SH-SY5Y (cell line): ENCODE results near the gene ITPKB.

ENCODE experiments used
- GATA2 ChIP-seq: IDR thresholded peaks from 2 replicates; pipeline ENCODE4 v1.6.1; 2011; ENCODE audit warnings: mild to moderate bottlenecking, low read depth, low read length
- GATA3 ChIP-seq: IDR thresholded peaks from 2 replicates; pipeline ENCODE4 v1.6.1; 2011; ENCODE audit warnings: low read depth, mild to moderate bottlenecking, low read length, moderate library complexity

The ITPKB gene

GRCh38 chr1:226596531-226597165 lies 142.4 kb downstream of the ITPKB start:
- no peak for TF ChIP-seq GATA3
- TF ChIP-seq GATA2: no peak

GRCh38 chr1:226593541-226593940 lies 145.5 kb downstream of the ITPKB start:
- TF ChIP-seq GATA3 (no peak), GATA2 (no peak)

GRCh38 chr1:226590614-226591013 lies 148.5 kb downstream of the ITPKB start:
- no peak for TF ChIP-seq GATA3

- TF ChIP-seq GATA2 (no peak), GATA3 (no peak)
Measured at GRCh38 chr1:226589008-226589733, 149.9 kb downstream of the ITPKB start.

GRCh38 chr1:226588484-226588883 lies 150.6 kb downstream of the ITPKB start:
- TF ChIP-seq GATA3: no peak
- TF ChIP-seq GATA2: no peak

- TF ChIP-seq GATA2 (no peak), GATA3 (no peak)
Measured at GRCh38 chr1:226586650-226587422, 152.2 kb downstream of the ITPKB start.

- no peak for TF ChIP-seq GATA3
- TF ChIP-seq GATA2: no peak
Measured at GRCh38 chr1:226586116-226586515, 153.0 kb downstream of the ITPKB start.

- TF ChIP-seq GATA3: no peak
- no peak for TF ChIP-seq GATA2
Measured at GRCh38 chr1:226584164-226584563, 154.9 kb downstream of the ITPKB start.

- no peak for TF ChIP-seq GATA2
- no peak for TF ChIP-seq GATA3
Measured at GRCh38 chr1:226582966-226583365, 156.1 kb downstream of the ITPKB start.
